Panc1 (cell line): ENCODE measurements around the gene RNASE2. TPM values are rescaled to one million over a fixed set of nuclear protein-coding genes. Genes with fewer than 3 reads are reported as not detected.

ENCODE experiments used
- ATAC-seq: fragments of 200-7000 bp; cut with Tn5 transposase; 2 replicates; pipeline ENCODE4 v1.9.1; 2020; ENCODE audit warnings: mild to moderate bottlenecking, moderate library complexity
- BruUV-seq: library from RNA; stranded (reverse); fragments of 400-500 nt; replicated peaks from 2 replicates; lab custom pipeline; 2021; lab: Mats Ljungman, UMichigan
- CTCF ChIA-PET: fragments of 300-600 bp; sonication (Branson Sonifier 250); formaldehyde crosslinking; loops from one replicate; lab custom pipeline; 2022; ENCODE audit warnings: antibody characterized with exemption; lab: Charles Lee
- POLR2A ChIA-PET: fragments of 300-600 bp; sonication (Branson Sonifier 250); formaldehyde crosslinking; loops from one replicate; lab custom pipeline; 2022; ENCODE audit warnings: antibody characterized with exemption; lab: Charles Lee
- DNase-seq: peaks from one replicate; pipeline ENCODE4 v3.0.0-alpha.2; 2010; ENCODE audit warnings: low read depth, low spot score
- H3K27ac ChIP-seq: 2 replicates; pipeline ENCODE4 v1.5.1; 2011; ENCODE audit warnings: mild to moderate bottlenecking, low read length, inconsistent platforms
- H3K27me3 ChIP-seq: fragments of 200-500 bp; sonication (Bioruptor generic); 2 replicates; pipeline ENCODE4 v1.6.0; 2014; ENCODE audit warnings: low read length, inconsistent platforms; ENCODE audit not compliant: control insufficient read depth, insufficient read depth
- H3K36me3 ChIP-seq: fragments of 200-500 bp; sonication (Bioruptor generic); 2 replicates; pipeline ENCODE4 v1.5.1; 2014; ENCODE audit warnings: inconsistent platforms, mild to moderate bottlenecking, low read length, moderate library complexity; ENCODE audit not compliant: control insufficient read depth, insufficient read depth
- H3K4me1 ChIP-seq: 2 replicates; pipeline ENCODE4 v1.5.1; 2011; ENCODE audit warnings: inconsistent platforms, mild to moderate bottlenecking, low read length, moderate library complexity; ENCODE audit not compliant: control insufficient read depth, insufficient read depth
- H3K4me3 ChIP-seq, 2 experiments: 2 replicates each; pipeline ENCODE4 v1.5.1; 2011 to 2012; ENCODE audit warnings: low read depth in 2 of 2, low read length in 2 of 2, mild to moderate bottlenecking in 2 of 2, inconsistent platforms in 1 of 2, moderate library complexity in 1 of 2
- H3K9me3 ChIP-seq: fragments of 200-500 bp; sonication (Bioruptor generic); 2 replicates; pipeline ENCODE4 v1.5.1; 2014; ENCODE audit warnings: low read depth, mild to moderate bottlenecking, inconsistent platforms, low read length, moderate library complexity; ENCODE audit not compliant: control insufficient read depth, insufficient read depth
- CTCF ChIP-seq: fragments of 450-650 bp; IDR thresholded peaks from 2 replicates; pipeline ENCODE4 v1.5.1; 2017; ENCODE audit warnings: mild to moderate bottlenecking
- POLR2AphosphoS5 ChIP-seq: IDR thresholded peaks from 2 replicates; pipeline ENCODE4 v1.6.1; 2012; ENCODE audit warnings: mild to moderate bottlenecking, low read depth, low read length, moderate library complexity
- REST ChIP-seq, 2 experiments: IDR thresholded peaks; 2 replicates each; pipeline ENCODE4 v1.6.1; 2011 to 2012; ENCODE audit warnings: low read depth in 2 of 2, control low read depth in 1 of 2, low read length in 1 of 2, mild to moderate bottlenecking in 1 of 2, moderate library complexity in 1 of 2; ENCODE audit not compliant: insufficient read depth in 1 of 2
- SIN3A ChIP-seq: IDR thresholded peaks from 2 replicates; pipeline ENCODE4 v1.6.1; 2012; ENCODE audit warnings: low read depth, mild to moderate bottlenecking, low read length, moderate library complexity, borderline replicate concordance; ENCODE audit not compliant: insufficient read depth
- TCF7L2 ChIP-seq: IDR thresholded peaks from 2 replicates; pipeline ENCODE4 v1.6.1; 2011; ENCODE audit warnings: mild to moderate bottlenecking, low read depth, low read length, inconsistent platforms
- in situ Hi-C: cut with HindIII; loops from 2 replicates; pipeline ENCODE4 v1.10.0; 2016; ENCODE audit warnings: low sequenced_read_pairs, low pct_unique_long_range_greater_than_20kb
- intact Hi-C: fragments of 100-400 bp; cut with micrococcal nuclease; formaldehyde crosslinking; loops from one replicate; pipeline ENCODE4 v1.10.0; 2022; ENCODE audit not compliant: unreplicated experiment
- total RNA-seq: library from RNA; stranded (reverse); gene quantifications from one replicate; pipeline ENCODE4 v1.2.1, GENCODE V29; 2021; ENCODE audit not compliant: unreplicated experiment

RNASE2 gene
- total RNA-seq, 1 experiment from 2014 or later = not detected

GRCh38 chr14:20970647-20970982, 15.3 kb downstream of the RNASE2 start:
- no peak overlapping the region for H3K27ac ChIP-seq
- no peaks in the 10 kb centered on the region for H3K4me1 ChIP-seq
- ChIA-PET POLR2A (no interaction called here), CTCF (interaction anchor here (0.6 to 1.9 kb wide), 12 partner anchors 10 to 814 kb away, joined by 3 to 16 read pairs (median 4); no protein-coding TSS in a partner anchor)
- intact Hi-C loops = loop anchor here (5.0 kb wide), 1 partner anchor 273 kb away; no protein-coding TSS in a partner anchor
- BruUV-seq = no TSS peak
- H3K4me3 ChIP-seq = peak overlapping the region; percentile 54 to 79
- TF ChIP-seq POLR2AphosphoS5 = no peak
- TF ChIP-seq CTCF = no peak
- TF ChIP-seq TCF7L2 = no peak
- no peak for TF ChIP-seq REST (IDR thresholded peaks at IDR 0.05; ENCODE audit: insufficient read depth in 1 of 2, low read depth in 2 of 2, low read length in 1 of 2)
- no peak for TF ChIP-seq SIN3A
- peaks cover 2% of the 10 kb centered on the region; the same call in 1 of the 2 replicates for H3K27me3 ChIP-seq
- in situ Hi-C loops = no loop called here
- no peaks in the 10 kb centered on the region for H3K9me3 ChIP-seq
- H3K36me3 ChIP-seq = no peaks in the 10 kb centered on the region
- peak; percentile 51 for ATAC-seq
- no peak for DNase-seq

- peak overlapping the region; percentile 54 to 79 for H3K4me3 ChIP-seq
- no peaks in the 10 kb centered on the region for H3K4me1 ChIP-seq
- BruUV-seq = no TSS peak
- POLR2A ChIA-PET = interaction anchor here (0.7 kb wide), 1 partner anchor 167 kb away, joined by 4 read pairs; no protein-coding TSS in a partner anchor
- no peaks in the 10 kb centered on the region for H3K36me3 ChIP-seq
- no peaks in the 10 kb centered on the region for H3K9me3 ChIP-seq
- intact Hi-C loops = loop anchor here (1.0 to 5.0 kb wide), 2 partner anchors 113 to 274 kb away; no protein-coding TSS in a partner anchor
- CTCF ChIA-PET = interaction anchor here (0.6 to 1.9 kb wide), 12 partner anchors 10 to 299 kb away, joined by 3 to 16 read pairs (median 4); no protein-coding TSS in a partner anchor
- no peak overlapping the region for H3K27ac ChIP-seq
- peak; percentile 95 for ATAC-seq
- TF ChIP-seq CTCF (peak; percentile 98), TCF7L2 (no peak)
- DNase-seq = peak; percentile 48
- H3K27me3 ChIP-seq = peaks cover 2% of the 10 kb centered on the region; the same call in 1 of the 2 replicates
- in situ Hi-C loops = no loop called here
These were observed 15.9 kb downstream of the RNASE2 start for GRCh38 chr14:20970983-20971704.
